Measurements from ENCODE around the gene HDAC8.
"Not testable (repeated sequence)": the region's sequence is repeated elsewhere in the genome, so short reads cannot be mapped to it uniquely, and the experiment has no call there.

HDAC8 gene

DNA sequence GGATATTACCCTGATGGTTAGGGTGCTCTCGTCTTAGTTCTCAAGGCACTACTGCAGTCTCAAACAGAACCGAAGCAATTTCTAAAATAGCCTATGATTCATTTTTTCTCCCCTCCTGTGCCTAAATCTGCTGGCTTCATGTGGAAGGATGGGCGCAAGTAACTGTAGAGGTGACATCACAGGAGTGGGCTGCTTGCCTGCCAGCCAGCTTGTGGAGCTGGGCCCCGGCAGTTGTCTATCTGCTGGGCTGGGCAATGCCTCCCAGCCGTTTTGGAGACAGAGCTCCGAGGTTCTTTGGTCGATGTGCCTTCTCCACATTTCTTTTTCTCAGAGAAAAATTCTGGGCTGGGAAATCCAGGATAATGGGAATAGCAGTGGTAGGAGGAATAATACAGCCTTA, 232.6 kb downstream of the HDAC8 start:
- TF ChIP-seq, protein P1, sequence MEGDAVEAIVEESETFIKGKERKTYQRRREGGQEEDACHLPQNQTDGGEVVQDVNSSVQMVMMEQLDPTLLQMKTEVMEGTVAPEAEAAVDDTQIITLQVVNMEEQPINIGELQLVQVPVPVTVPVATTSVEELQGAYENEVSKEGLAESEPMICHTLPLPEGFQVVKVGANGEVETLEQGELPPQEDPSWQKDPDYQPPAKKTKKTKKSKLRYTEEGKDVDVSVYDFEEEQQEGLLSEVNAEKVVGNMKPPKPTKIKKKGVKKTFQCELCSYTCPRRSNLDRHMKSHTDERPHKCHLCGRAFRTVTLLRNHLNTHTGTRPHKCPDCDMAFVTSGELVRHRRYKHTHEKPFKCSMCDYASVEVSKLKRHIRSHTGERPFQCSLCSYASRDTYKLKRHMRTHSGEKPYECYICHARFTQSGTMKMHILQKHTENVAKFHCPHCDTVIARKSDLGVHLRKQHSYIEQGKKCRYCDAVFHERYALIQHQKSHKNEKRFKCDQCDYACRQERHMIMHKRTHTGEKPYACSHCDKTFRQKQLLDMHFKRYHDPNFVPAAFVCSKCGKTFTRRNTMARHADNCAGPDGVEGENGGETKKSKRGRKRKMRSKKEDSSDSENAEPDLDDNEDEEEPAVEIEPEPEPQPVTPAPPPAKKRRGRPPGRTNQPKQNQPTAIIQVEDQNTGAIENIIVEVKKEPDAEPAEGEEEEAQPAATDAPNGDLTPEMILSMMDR (conservative IDR thresholded peaks at IDR 0.05; ENCODE audit: low read depth, low read length), result no peak
- DNase-seq (ENCODE audit: low read depth), result no peak
- no peak overlapping the region for H3K4me3 ChIP-seq (ENCODE audit: low read depth, low read length)

DNA sequence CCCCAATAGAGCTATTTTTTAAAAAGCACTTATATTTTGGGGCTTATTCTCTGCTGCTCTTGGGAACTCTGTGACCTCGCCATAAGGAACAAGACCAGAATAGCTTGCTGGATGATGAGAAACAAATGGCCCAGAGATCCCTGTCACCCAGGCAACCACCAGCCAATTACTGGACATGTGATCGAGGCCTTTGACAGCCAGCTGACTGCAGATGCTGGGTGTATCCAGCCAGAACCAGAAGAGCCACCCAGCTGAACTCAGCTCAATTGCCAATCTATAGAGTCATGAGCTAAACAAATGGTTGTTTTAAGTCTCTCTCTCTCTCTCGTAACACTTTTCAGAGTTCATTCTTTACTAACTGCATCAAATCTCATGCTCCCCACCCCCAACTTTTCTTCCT, 242.5 kb downstream of the HDAC8 start:
- H3K4me3 ChIP-seq (ENCODE audit: low read depth, low read length), result no peak overlapping the region
- no peak for DNase-seq (ENCODE audit: low read depth)
- TF ChIP-seq, protein P1 (conservative IDR thresholded peaks at IDR 0.05; ENCODE audit: low read depth, low read length), result no peak

DNA sequence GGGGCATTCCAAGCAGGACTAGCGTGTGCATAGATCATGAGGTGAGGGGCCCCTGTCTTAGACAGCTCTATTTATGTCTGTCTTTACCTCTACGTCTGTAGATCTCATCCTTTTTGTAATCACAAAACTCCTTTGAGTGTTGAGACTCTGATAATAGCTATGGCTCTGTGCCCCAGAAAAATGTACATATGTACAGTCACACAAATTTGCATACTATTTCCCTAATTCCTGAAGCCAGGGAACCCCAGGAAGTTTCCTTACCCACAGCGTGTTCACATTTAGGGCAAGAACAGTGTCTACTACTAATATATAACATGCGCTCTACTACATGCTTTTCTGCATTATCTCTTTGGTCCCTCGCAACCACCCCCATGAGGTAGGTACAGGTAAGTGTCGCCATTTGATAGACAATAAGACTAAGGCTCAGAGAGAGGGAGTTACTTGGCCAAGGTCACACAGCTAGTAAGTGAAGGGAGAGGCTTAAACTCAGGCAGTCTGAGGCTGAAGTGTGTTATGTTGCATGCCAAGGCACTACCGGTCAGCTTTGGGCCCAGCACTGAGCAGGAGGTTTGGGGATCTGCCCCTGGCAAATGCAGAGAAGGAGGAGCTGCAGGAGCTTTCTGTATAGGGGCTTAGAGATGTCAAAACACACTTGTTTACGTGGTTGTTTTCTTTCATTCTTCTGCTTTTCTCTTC, 245.9 kb downstream of the HDAC8 start:
- no peak for DNase-seq (ENCODE audit: low read depth)
- no peak overlapping the region for H3K4me3 ChIP-seq (ENCODE audit: low read depth, low read length)
- TF ChIP-seq, protein P1 (conservative IDR thresholded peaks at IDR 0.05; ENCODE audit: low read depth, low read length), result no peak

DNA sequence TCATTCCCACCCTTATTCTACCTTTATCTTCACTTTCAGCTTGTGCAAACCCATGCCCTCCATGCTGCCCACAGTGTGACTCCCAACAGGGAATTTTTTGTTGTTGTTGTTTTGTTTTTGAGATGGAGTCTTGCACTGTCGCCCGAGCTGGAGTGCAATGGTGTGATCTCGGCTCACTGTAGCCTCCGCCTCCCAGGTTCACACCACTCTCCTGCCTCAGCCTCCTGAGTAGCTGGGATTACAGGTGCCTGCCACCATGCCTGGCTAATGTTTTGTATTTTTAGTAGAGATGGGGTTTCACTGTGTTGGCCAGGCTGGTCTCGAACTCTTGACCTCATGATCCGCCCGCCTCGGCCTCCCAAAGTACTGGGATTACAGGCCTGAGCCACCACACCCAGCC, 253.0 kb downstream of the HDAC8 start:
- not testable (repeated sequence) for H3K4me3 ChIP-seq (ENCODE audit: low read depth, low read length); DNase-seq (ENCODE audit: low read depth)

DNA sequence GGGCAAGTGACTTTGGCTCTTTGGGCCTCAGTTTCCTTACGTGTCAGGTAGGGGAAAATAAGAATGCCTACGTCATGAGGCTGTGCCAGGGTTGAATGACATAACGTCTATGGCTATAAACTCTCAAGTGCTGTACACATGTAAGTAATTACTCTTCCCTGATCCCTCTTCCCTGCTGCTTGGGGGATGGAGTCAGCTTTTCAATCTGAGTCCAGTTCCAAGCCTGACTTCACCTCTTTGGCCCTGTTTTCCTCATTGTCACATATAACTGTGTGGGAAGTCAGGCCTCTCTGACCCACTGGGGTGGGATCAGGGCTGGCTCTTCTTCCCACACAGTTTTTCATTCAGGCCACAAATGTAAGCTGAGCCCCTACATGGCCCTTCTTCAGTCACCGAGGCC, 255.5 kb downstream of the HDAC8 start:
- no peak overlapping the region for H3K4me3 ChIP-seq (ENCODE audit: low read depth, low read length)
- TF ChIP-seq, protein P1 (conservative IDR thresholded peaks at IDR 0.05; ENCODE audit: low read depth, low read length), result no peak
- no peak for DNase-seq (ENCODE audit: low read depth)

DNA sequence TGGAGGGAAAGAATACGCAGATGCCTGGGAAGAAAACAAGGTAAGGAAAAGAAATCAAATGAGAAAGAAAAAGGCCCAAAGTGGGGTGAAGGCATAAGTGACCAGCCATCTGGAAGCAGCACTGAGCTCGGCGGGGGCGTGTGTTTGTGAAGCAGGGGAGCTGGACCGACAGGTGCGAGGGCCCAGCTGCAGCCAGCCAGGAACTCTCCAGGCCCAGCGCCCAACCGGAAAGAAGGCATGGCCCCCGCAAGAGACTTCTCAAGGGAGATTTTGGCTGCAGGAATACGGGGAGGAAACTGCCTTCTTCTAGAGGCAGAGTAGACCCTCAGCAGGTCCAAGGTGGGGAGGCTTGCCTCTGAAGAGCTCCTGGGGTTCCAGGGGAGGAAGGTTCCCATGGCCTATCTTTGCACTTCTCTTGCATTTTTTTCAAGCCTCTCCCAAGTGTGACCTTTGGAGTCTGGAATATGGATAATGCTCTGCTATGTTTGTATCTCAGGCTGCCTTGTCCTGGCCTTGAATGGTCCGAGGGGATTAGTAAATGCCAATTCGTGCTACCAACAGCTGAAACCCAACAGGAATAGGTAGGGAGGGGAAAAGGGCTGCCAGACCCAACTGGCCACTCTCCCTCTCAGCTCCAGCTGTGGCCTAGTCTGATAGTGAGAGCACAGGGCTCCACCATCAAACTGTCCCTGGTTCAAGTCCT, 256.1 kb downstream of the HDAC8 start:
- TF ChIP-seq, protein P1 (conservative IDR thresholded peaks at IDR 0.05; ENCODE audit: low read depth, low read length), result no peak
- H3K4me3 ChIP-seq (ENCODE audit: low read depth, low read length), result no peak overlapping the region
- DNase-seq (ENCODE audit: low read depth), result no peak

DNA sequence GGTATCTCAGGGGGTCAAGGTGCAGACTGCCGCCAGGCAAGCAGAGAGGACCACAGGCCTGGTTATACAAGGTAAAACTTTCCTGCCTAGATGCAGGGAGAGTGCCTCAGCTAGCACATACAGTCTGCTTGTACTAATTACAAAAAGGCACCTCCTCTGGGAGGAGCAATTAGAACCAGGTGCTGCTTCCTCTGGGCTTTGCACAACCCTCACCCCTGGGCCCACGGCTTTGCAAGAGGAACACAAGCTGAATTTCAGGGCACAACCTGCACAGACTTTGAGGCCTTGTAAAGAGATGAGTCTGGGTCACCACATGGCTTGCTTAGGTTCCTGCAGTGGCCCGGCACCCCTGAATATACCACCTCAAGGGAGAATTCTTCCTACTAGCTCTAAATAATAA, 257.8 kb downstream of the HDAC8 start:
- TF ChIP-seq, protein P1 (conservative IDR thresholded peaks at IDR 0.05; ENCODE audit: low read depth, low read length), result no peak
- no peak overlapping the region for H3K4me3 ChIP-seq (ENCODE audit: low read depth, low read length)
- DNase-seq (ENCODE audit: low read depth), result no peak

Data from choroid plexus epithelial cell (primary cell).